ENCODE data around the gene PDXDC1.
"Not testable (repeated sequence)": the region's sequence is repeated elsewhere in the genome, so short reads cannot be mapped to it uniquely, and the experiment has no call there.

PDXDC1 gene

GRCh38 chr16:15135483-15136360, 160.9 kb downstream of the PDXDC1 start:
- not testable (repeated sequence) for DNase-seq (ENCODE audit: low read depth)

DNA sequence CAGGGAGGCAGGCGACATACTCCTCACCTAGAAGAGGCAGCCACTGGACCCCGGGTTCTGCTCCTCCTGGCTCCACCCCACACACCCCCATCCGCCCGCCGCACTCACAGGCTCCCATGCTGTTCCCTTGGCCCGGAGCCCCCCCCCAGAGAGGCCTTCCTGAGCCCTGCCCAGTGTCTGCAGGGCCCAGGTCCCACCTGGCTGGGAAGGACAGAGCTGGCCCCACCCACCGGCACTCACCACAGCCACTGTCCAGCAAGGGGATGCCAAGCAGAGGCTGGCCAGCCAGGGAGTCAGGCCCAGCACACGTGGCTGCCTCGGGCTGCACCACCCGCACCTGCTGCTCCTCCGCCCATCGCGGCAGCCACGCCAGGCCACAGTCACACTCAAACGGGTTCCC, 162.7 kb downstream of the PDXDC1 start:
- DNase-seq (ENCODE audit: low read depth): not testable (repeated sequence)

GRCh38 chr16:15140444-15141365, 165.9 kb downstream of the PDXDC1 start:
- DNase-seq (ENCODE audit: low read depth): not testable (repeated sequence)

GRCh38 chr16:15141586-15141985, 166.8 kb downstream of the PDXDC1 start:
- DNase-seq (ENCODE audit: low read depth): no peak

DNA sequence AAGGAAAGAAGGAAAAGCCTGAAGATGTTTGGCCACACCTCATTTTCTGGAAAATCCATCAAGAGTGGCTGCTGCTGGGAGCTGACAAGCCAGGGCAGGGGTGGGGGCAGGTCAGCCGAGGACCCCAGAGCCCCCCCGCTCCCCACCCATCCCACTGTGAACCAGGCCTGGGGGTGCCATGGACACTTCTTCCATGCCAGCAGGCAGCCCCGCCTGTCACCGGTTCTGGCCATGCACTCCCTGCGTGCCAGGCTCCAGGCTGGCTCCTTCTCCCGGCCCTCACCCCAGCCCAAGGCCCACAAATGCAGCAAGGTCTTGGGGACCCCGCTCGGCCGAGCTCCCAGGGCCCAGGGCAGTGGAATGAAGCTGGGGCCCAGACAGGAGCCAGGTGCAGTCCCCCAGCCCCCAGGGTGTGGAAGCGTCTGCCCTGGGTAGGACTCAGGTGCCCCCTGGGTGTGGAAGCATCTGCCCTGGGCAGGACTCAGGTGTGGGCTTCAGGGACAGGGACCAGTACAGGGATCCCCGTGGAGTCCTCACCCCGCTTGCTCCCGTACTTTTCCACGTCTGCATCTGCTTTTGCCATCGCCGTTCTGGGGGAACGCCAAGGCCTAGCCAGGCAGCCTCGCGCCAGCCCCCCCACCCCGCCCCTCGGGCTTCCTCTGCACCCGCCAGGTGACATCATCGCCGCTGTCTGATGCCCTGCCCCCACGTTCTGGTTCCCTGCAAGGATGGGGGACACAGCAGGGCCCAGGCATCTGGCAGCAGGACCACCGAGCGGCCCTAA, 167.5 kb downstream of the PDXDC1 start:
- not testable (repeated sequence) for DNase-seq (ENCODE audit: low read depth)

DNA sequence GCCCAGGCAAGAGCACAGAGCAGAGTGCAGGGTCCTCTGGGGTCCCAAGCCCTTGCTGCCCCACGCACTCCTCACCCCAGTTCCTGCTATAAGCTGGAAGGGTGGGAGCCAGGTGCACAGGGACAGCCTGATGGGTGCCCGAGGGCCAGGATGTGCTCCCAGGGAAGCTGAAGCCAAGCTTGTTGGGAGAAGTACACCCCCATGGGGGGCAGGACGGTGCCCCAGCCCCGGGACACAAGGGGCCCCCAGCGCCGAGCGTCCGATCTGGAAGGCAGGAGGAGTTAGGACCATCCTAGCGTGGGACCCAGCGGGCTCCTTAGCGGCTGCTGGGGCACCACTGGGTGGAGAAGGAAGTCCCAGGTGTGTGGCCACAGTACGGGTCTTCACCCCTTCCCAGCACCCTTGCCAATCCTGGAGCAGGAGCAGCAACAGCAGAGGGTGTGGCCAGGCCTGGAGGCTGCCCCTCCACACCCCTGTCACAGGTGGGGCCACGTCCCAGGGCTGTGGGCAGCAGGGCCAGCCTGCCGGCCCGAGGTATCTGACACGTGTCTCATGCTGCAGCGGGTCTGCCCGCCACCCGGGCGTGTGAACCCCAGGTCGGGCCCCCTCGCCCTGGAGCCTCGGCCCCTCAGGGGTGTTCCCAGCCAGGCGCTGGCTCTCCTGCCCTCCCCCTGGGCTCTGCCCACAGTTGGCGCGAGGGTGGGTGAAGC, 168.2 kb downstream of the PDXDC1 start:
- not testable (repeated sequence) for DNase-seq (ENCODE audit: low read depth)

- not testable (repeated sequence) for DNase-seq (ENCODE audit: low read depth)
Observed at GRCh38 chr16:15143601-15144091, 168.8 kb downstream of the PDXDC1 start.

DNA sequence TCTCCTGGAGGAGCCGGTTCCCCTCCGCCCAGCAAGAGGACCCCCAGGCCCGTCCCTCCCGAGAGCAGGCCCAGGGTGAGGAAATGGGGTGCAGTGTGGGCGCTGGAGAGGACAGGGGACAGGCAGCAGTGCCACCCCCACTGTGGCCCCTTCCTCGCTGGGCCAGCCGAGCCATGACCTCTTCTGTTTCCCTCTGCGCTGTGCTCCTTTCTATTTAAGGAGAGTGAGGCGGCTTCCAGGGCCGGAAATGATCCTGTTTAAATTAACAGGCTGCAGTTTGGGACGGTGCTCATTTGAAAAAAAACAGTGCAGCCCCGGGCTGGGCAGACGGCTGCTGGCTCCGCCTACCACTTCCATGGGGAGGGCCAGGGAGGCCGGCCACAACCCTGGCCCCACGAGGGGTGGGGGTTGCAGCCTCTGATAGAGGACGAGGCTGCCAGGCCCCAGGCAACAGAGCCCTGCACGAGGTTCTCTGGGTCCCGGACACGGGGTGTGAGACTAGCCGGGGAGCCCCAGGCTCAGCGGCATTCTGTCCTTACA, 169.3 kb downstream of the PDXDC1 start:
- DNase-seq (ENCODE audit: low read depth): not testable (repeated sequence)

GRCh38 chr16:15144781-15145417, 170.1 kb downstream of the PDXDC1 start:
- DNase-seq (ENCODE audit: low read depth): not testable (repeated sequence)

GRCh38 chr16:15145418-15146263, 170.8 kb downstream of the PDXDC1 start:
- not testable (repeated sequence) for DNase-seq (ENCODE audit: low read depth)

DNA sequence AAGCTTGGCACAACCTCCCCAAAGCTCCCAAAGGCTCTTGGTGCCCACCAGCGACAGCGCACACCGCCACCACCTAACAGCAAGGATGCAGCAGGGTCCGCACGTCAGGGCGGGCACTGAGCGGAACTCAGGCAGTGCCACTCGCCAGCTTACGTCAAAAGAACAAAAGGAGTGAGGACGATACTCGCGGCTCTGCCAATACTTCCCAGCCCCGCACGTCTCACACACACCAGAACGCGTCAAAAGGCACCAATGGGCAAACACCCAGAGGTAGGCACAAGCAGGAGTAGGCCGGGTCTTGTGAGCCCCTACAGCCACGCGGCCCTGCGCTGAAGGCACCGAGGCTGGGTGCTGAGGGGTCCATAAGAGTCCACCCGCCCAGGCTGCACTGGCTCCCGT, 171.4 kb downstream of the PDXDC1 start:
- DNase-seq (ENCODE audit: low read depth): not testable (repeated sequence)

GRCh38 chr16:15148831-15149230, 174.0 kb downstream of the PDXDC1 start:
- DNase-seq (ENCODE audit: low read depth): not testable (repeated sequence)

GRCh38 chr16:15149260-15149659, 174.4 kb downstream of the PDXDC1 start:
- DNase-seq (ENCODE audit: low read depth): not testable (repeated sequence)

DNA sequence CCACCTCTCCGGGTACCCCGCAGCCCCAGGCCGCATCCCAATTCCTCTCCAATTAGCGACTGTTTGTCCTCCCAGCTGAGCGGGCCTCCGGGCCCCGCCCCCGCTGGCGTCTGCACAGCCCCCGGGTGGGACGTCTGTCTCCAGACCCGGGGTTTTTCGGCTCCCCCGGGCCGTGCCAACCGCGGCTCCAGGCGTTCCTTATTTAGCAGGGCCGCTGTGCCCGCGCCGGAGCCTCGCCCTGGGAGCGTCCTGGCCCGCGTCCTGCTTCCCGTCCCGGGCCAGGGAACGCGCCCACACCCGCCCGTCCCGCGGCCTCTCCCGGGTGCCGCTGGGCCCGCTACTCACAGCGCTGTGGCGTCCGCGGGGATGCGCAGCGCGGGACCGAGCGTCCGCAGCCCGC, 179.2 kb downstream of the PDXDC1 start:
- DNase-seq (ENCODE audit: low read depth): peak; percentile 7

- peak; percentile 76 for DNase-seq (ENCODE audit: low read depth)
Observed at GRCh38 chr16:15154650-15155562, 180.1 kb downstream of the PDXDC1 start.

GRCh38 chr16:15157644-15158043, 182.8 kb downstream of the PDXDC1 start:
- DNase-seq (ENCODE audit: low read depth): not testable (repeated sequence)

DNA sequence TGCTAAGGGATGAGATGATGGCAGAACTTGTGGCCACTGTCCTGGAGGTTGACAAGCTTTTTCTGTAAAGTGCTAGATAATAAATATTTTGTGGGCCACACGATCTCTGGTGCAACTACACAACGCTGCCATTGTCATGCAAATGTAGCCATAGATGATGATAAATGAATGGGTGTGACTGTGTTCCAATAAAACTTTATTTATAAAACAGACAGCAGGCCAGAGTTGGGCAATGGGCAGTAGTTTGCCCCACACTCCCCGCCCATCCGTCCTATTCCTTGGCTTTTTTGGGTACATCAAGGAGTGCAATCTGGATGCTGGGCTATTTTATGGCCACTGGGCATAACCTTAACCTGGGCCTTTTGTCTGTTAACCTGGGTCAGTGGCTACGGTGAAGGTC, 184.8 kb downstream of the PDXDC1 start:
- DNase-seq (ENCODE audit: low read depth): not testable (repeated sequence)

DNA sequence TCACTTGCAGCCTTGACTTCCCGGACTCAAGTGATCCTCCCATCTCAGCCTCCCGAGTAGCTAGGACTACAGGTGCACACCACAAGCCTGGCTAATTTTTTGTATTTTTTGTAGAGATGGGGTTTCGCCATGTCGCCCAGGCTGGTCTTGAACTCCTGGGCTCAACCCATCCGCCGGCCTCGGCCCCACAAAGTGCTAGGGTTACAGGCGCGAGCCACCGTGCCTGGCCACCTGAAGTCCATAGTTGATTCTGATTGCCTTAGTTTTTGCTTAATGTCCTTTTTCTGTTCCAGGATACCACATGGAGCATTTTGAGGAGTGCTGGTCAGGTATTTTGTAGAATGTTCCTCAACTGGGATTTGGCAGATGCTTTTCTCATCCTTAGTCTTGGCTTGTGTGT, 185.7 kb downstream of the PDXDC1 start:
- DNase-seq (ENCODE audit: low read depth): not testable (repeated sequence)
